Choroid plexus epithelial cell (primary cell): ENCODE measurements around the gene AOPEP.

Experiments used
- DNase-seq: peaks from one replicate; pipeline ENCODE4 v3.0.0-alpha.2; 2010; ENCODE audit warnings: low read depth
- H3K4me3 ChIP-seq: 2 replicates; pipeline ENCODE4 v1.5.1; 2011; ENCODE audit warnings: low read depth, mild to moderate bottlenecking, control low read depth, low read length, moderate library complexity
- CTCF ChIP-seq: conservative IDR thresholded peaks from 2 replicates; pipeline ENCODE4 v1.5.1; 2011; ENCODE audit warnings: low read depth, mild to moderate bottlenecking, control low read depth, inconsistent platforms, low read length, moderate library complexity

Gene AOPEP

GRCh38 chr9:94822273-94822672, 95.8 kb downstream of the AOPEP start:
- TF ChIP-seq CTCF, result no peak
- peak; percentile 53 for DNase-seq
- no peak overlapping the region for H3K4me3 ChIP-seq

- no peak overlapping the region for H3K4me3 ChIP-seq
- no peak for DNase-seq
- no peak for TF ChIP-seq CTCF
Measured at GRCh38 chr9:94823710-94824109, 97.2 kb downstream of the AOPEP start.

- no peak for TF ChIP-seq CTCF
- no peak overlapping the region for H3K4me3 ChIP-seq
- no peak for DNase-seq
Measured at GRCh38 chr9:94824411-94824810, 97.9 kb downstream of the AOPEP start.

GRCh38 chr9:94824913-94825610, 98.6 kb downstream of the AOPEP start:
- TF ChIP-seq CTCF, result peak; percentile 6
- no peak overlapping the region for H3K4me3 ChIP-seq
- DNase-seq, result no peak

GRCh38 chr9:94825611-94825958, 99.1 kb downstream of the AOPEP start:
- no peak overlapping the region for H3K4me3 ChIP-seq
- TF ChIP-seq CTCF, result no peak
- DNase-seq, result no peak

- no peak for TF ChIP-seq CTCF
- H3K4me3 ChIP-seq, result no peak overlapping the region
- DNase-seq, result no peak
Measured at GRCh38 chr9:94826044-94826443, 99.5 kb downstream of the AOPEP start.

GRCh38 chr9:94826644-94827410, 100.3 kb downstream of the AOPEP start:
- H3K4me3 ChIP-seq, result no peak overlapping the region
- DNase-seq, result no peak
- TF ChIP-seq CTCF, result no peak
